ENCODE data around the gene TLK2.

DNA sequence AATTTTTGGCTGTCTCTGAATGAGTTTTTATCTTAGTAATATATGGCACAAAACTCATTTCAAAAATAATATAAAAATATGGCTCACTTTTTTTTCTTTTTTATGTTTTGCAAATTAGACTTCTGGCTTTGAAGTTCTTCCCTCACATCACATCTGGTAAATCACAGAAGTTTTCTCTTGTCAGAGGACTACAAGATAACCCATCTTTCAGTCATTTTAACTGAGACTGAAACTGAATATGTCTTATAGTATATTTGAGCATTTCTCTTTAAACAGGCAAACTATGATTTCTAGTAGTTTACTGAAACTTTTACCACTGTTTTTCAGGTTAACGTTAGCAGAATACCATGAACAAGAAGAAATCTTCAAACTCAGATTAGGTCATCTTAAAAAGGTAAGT lies 97.8 kb downstream of the TLK2 start:
- TF ChIP-seq, protein P1, sequence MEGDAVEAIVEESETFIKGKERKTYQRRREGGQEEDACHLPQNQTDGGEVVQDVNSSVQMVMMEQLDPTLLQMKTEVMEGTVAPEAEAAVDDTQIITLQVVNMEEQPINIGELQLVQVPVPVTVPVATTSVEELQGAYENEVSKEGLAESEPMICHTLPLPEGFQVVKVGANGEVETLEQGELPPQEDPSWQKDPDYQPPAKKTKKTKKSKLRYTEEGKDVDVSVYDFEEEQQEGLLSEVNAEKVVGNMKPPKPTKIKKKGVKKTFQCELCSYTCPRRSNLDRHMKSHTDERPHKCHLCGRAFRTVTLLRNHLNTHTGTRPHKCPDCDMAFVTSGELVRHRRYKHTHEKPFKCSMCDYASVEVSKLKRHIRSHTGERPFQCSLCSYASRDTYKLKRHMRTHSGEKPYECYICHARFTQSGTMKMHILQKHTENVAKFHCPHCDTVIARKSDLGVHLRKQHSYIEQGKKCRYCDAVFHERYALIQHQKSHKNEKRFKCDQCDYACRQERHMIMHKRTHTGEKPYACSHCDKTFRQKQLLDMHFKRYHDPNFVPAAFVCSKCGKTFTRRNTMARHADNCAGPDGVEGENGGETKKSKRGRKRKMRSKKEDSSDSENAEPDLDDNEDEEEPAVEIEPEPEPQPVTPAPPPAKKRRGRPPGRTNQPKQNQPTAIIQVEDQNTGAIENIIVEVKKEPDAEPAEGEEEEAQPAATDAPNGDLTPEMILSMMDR (IDR thresholded peaks at IDR 0.05): no peak
- TF ChIP-seq FOSL2 (IDR thresholded peaks at IDR 0.05; ENCODE audit: borderline replicate concordance, low read depth): no peak
- no peak for TF ChIP-seq EP300 (IDR thresholded peaks at IDR 0.05; ENCODE audit: borderline replicate concordance in 1 of 2, low read depth in 1 of 2, low read length in 1 of 2)
- TF ChIP-seq SIN3A (IDR thresholded peaks at IDR 0.05; ENCODE audit: borderline replicate concordance, low read depth, low read length): no peak

Data from SK-N-SH (cell line).